ENCODE data around the gene CCDC127.

DNA sequence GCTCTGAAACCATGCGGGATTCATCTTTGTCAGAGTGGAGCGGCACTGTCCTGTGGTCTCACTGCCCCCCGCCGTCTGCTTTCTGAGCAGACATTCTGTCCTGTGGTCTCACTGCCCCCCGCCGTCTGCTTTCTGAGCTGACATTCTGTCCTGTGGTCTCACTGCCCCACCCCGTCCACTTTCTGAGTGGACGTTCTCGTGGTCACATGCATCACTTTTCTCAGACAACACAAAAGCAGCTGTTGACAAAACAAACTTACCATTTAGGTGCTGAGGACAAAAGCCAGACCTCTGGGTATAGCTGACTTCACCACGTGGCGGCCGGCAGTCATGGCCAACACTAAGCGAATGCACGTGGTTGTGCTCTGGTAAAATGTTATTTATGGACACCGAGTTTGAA, 23.9 kb downstream of the CCDC127 start:
- no peak for TF ChIP-seq YY1 (IDR thresholded peaks at IDR 0.05; ENCODE audit: insufficient read depth, insufficient read length)
- TF ChIP-seq ZNF274 (IDR thresholded peaks at IDR 0.05; ENCODE audit: low read depth, low read length), result no peak
- no peak for TF ChIP-seq SUZ12 (IDR thresholded peaks at IDR 0.05; ENCODE audit: extremely low read depth, insufficient read depth, insufficient read length)
